Neural progenitor cell (in vitro differentiated cells): ENCODE data around the gene ZKSCAN1. TPM values are rescaled to one million over a fixed set of nuclear protein-coding genes. Genes with fewer than 3 reads are reported as not detected.
A peak's percentile ranks its signal among the peaks of the same experiment; 100 is the strongest.

Experiments
- DNase-seq: peaks from one replicate; pipeline ENCODE4 v3.0.0-alpha.2; 2016; ENCODE audit warnings: low spot score
- H2AFZ ChIP-seq: fragments of 200-600 bp; sonication (generic); replicated peaks from 2 replicates; pipeline ENCODE4 v1.6.1; 2016; ENCODE audit warnings: antibody characterized with exemption
- H3F3A ChIP-seq: fragments of 200-600 bp; sonication (generic); 2 replicates; pipeline ENCODE4 v1.6.1; 2016; ENCODE audit warnings: antibody characterized with exemption, low read depth
- H3K27ac ChIP-seq: fragments of 200-600 bp; sonication (generic); 2 replicates; pipeline ENCODE4 v1.5.1; 2016; ENCODE audit warnings: mild to moderate bottlenecking
- H3K27me3 ChIP-seq: fragments of 200-600 bp; sonication (generic); 2 replicates; pipeline ENCODE4 v1.6.1; 2016; ENCODE audit warnings: mild to moderate bottlenecking, moderate library complexity
- H3K36me3 ChIP-seq: fragments of 200-600 bp; sonication (generic); 2 replicates; pipeline ENCODE4 v1.5.1; 2016
- H3K4me1 ChIP-seq: fragments of 200-600 bp; sonication (generic); 2 replicates; pipeline ENCODE4 v1.6.1; 2016; ENCODE audit warnings: mixed run types
- H3K4me2 ChIP-seq: fragments of 200-600 bp; sonication (generic); 2 replicates; pipeline ENCODE4 v1.6.1; 2016
- H3K4me3 ChIP-seq: fragments of 200-600 bp; sonication (generic); 2 replicates; pipeline ENCODE4 v1.5.1; 2016
- H3K79me2 ChIP-seq: fragments of 200-600 bp; sonication (generic); 2 replicates; pipeline ENCODE4 v1.6.1; 2016; ENCODE audit warnings: low read depth
- H3K9ac ChIP-seq: fragments of 200-600 bp; sonication (generic); 2 replicates; pipeline ENCODE4 v1.6.1; 2016
- H3K9me3 ChIP-seq: fragments of 200-600 bp; sonication (generic); 2 replicates; pipeline ENCODE4 v1.5.1; 2016; ENCODE audit warnings: low read depth
- H4K20me1 ChIP-seq: fragments of 200-600 bp; sonication (generic); 2 replicates; pipeline ENCODE4 v1.6.1; 2016; ENCODE audit warnings: low read depth
- H3K27ac Mint-ChIP-seq: 3 replicates; pipeline ENCODE4 v1.8.0; 2021; ENCODE audit warnings: mixed read lengths
- H3K27me3 Mint-ChIP-seq: 2 replicates; pipeline ENCODE4 v1.8.0; 2022; ENCODE audit warnings: low read depth, mild to moderate bottlenecking, inconsistent platforms, moderate library complexity, mixed read lengths; ENCODE audit not compliant: insufficient read depth
- H3K36me3 Mint-ChIP-seq: 3 replicates; pipeline ENCODE4 v1.8.0; 2021; ENCODE audit warnings: mixed read lengths
- H3K4me1 Mint-ChIP-seq: 3 replicates; pipeline ENCODE4 v1.8.0; 2021; ENCODE audit warnings: mixed read lengths
- H3K4me3 Mint-ChIP-seq: 3 replicates; pipeline ENCODE4 v1.8.0; 2021; ENCODE audit warnings: mild to moderate bottlenecking, moderate library complexity, mixed read lengths
- H3K9me3 Mint-ChIP-seq: 3 replicates; pipeline ENCODE4 v1.8.0; 2020; ENCODE audit warnings: mixed read lengths
- CTCF ChIP-seq: fragments of 200-600 bp; sonication (generic); IDR thresholded peaks from 2 replicates; pipeline ENCODE4 v1.5.1; 2017; ENCODE audit warnings: antibody characterized with exemption, mild to moderate bottlenecking
- EZH2 ChIP-seq: fragments of 200-600 bp; sonication (generic); IDR thresholded peaks from 2 replicates; pipeline ENCODE4 v1.6.1; 2017; ENCODE audit warnings: antibody characterized with exemption, mild to moderate bottlenecking, moderate library complexity
- EZH2phosphoT487 ChIP-seq: fragments of 200-600 bp; sonication (generic); IDR thresholded peaks from 2 replicates; pipeline ENCODE4 v1.6.1; 2017; ENCODE audit warnings: antibody characterized with exemption
- total RNA-seq: library from RNA; depleted of rRNA; stranded (reverse); fragments of >200 nt; gene quantifications from 2 replicates; pipeline ENCODE4 v1.2.3, GENCODE V29; 2015; ENCODE audit warnings: low replicate concordance

Gene ZKSCAN1
- total RNA-seq, 1 donor from 2014 or later = 43.2 TPM

GRCh38 chr7:99994819-99995218 lies 20.6 kb upstream of the ZKSCAN1 start:
- H2AFZ ChIP-seq = peak overlapping the region; percentile 60
- H3K27ac Mint-ChIP-seq = no peak overlapping the region

GRCh38 chr7:99996755-99997544 lies 18.4 kb upstream of the ZKSCAN1 start:
- Mint-ChIP-seq H3K27ac (no peak overlapping the region), H3K36me3 (no peaks in the 10 kb centered on the region), H3K4me1 (no peaks in the 10 kb centered on the region), H3K9me3 (no peaks in the 10 kb centered on the region), H3K4me3 (peak overlapping the region; percentile 10), H3K27me3 (peaks cover 5% of the 10 kb centered on the region)
- peak overlapping the region; percentile 19 for H2AFZ ChIP-seq
- no peaks in the 10 kb centered on the region for H3F3A ChIP-seq
- H4K20me1 ChIP-seq = no peaks in the 10 kb centered on the region
- H3K27ac ChIP-seq = no peak overlapping the region
- no peaks in the 10 kb centered on the region for H3K9me3 ChIP-seq
- no peak overlapping the region for H3K4me3 ChIP-seq
- no peak overlapping the region for H3K9ac ChIP-seq
- H3K79me2 ChIP-seq = no peaks in the 10 kb centered on the region
- DNase-seq = no peak
- H3K36me3 ChIP-seq = no peaks in the 10 kb centered on the region
- TF ChIP-seq EZH2 = no peak
- no peak for TF ChIP-seq CTCF
- TF ChIP-seq EZH2phosphoT487 = no peak
- no peak overlapping the region for H3K4me2 ChIP-seq
- H3K4me1 ChIP-seq = no peaks in the 10 kb centered on the region
- no peaks in the 10 kb centered on the region for H3K27me3 ChIP-seq

More at GRCh38 chr7:99994819-99995218, 20.6 kb upstream of the ZKSCAN1 start:
- Histone ChIP-seq H3K27me3 (peaks cover 5% of the 10 kb centered on the region), H3K9me3 (no peaks in the 10 kb centered on the region), H4K20me1 (no peaks in the 10 kb centered on the region), H3K27ac (no peak overlapping the region), H3F3A (no peaks in the 10 kb centered on the region), H3K4me2 (no peak overlapping the region), H3K9ac (no peak overlapping the region), H3K79me2 (no peaks in the 10 kb centered on the region), H3K36me3 (no peaks in the 10 kb centered on the region), H3K4me3 (no peak overlapping the region), H3K4me1 (no peaks in the 10 kb centered on the region)
- Mint-ChIP-seq H3K36me3 (no peaks in the 10 kb centered on the region), H3K4me3 (no peak overlapping the region), H3K9me3 (no peaks in the 10 kb centered on the region), H3K4me1 (peaks cover 7% of the 10 kb centered on the region), H3K27me3 (peaks cover 7% of the 10 kb centered on the region)
- no peak for DNase-seq
- TF ChIP-seq EZH2phosphoT487 = no peak
- TF ChIP-seq CTCF = no peak
- no peak for TF ChIP-seq EZH2

- TF ChIP-seq EZH2phosphoT487 (no peak), CTCF (no peak), EZH2 (no peak)
- Mint-ChIP-seq H3K27me3 (peaks cover 5% of the 10 kb centered on the region), H3K9me3 (no peaks in the 10 kb centered on the region), H3K27ac (no peak overlapping the region), H3K36me3 (no peaks in the 10 kb centered on the region), H3K4me1 (no peaks in the 10 kb centered on the region), H3K4me3 (peak overlapping the region; percentile 10)
- no peaks in the 10 kb centered on the region for H3K9me3 ChIP-seq
- peak overlapping the region; percentile 59 for H3K9ac ChIP-seq
- peak overlapping the region; percentile 47 for H3K4me2 ChIP-seq
- no peak overlapping the region for H3K27ac ChIP-seq
- peak overlapping the region; percentile 41 for H3K4me3 ChIP-seq
- H3F3A ChIP-seq = no peaks in the 10 kb centered on the region
- no peaks in the 10 kb centered on the region for H3K36me3 ChIP-seq
- H3K27me3 ChIP-seq = no peaks in the 10 kb centered on the region
- peak overlapping the region; percentile 72 for H2AFZ ChIP-seq
- no peaks in the 10 kb centered on the region for H3K79me2 ChIP-seq
- no peaks in the 10 kb centered on the region for H4K20me1 ChIP-seq
- H3K4me1 ChIP-seq = no peaks in the 10 kb centered on the region
- peak; percentile 40 for DNase-seq
Measured at GRCh38 chr7:99997545-99998137, 17.8 kb upstream of the ZKSCAN1 start.
